MM.1S (cell line): ENCODE results near the gene GSX2.

Source experiments
- DNase-seq: peaks from one replicate; pipeline ENCODE4 v3.0.0-alpha.2; 2015
- H2AFZ ChIP-seq: fragments of 300-600 bp; sonication (generic); 2 replicates; pipeline ENCODE4 v1.6.0; 2016; ENCODE audit warnings: antibody characterized with exemption, low read length
- H3F3A ChIP-seq: fragments of 300-600 bp; sonication (generic); 2 replicates; pipeline ENCODE4 v1.6.1; 2016; ENCODE audit warnings: mild to moderate bottlenecking, antibody characterized with exemption, low read length, moderate library complexity, mixed read lengths; ENCODE audit not compliant: insufficient read depth
- H3K27ac ChIP-seq: fragments of 300-600 bp; sonication (generic); 2 replicates; pipeline ENCODE4 v1.5.1; 2016; ENCODE audit warnings: mild to moderate bottlenecking, low read length
- H3K27me3 ChIP-seq: fragments of 300-600 bp; sonication (generic); replicated peaks from 2 replicates; pipeline ENCODE4 v1.6.0; 2016; ENCODE audit warnings: low read length; ENCODE audit not compliant: insufficient read depth
- H3K36me3 ChIP-seq: fragments of 300-600 bp; sonication (generic); replicated peaks from 2 replicates; pipeline ENCODE4 v1.6.1; 2016; ENCODE audit warnings: mild to moderate bottlenecking, low read length, mixed read lengths; ENCODE audit not compliant: insufficient read depth
- H3K4me1 ChIP-seq: fragments of 300-600 bp; sonication (generic); 2 replicates; pipeline ENCODE4 v1.6.1; 2016; ENCODE audit warnings: low read length, mixed read lengths
- H3K4me2 ChIP-seq: fragments of 300-600 bp; sonication (generic); 2 replicates; pipeline ENCODE4 v1.6.0; 2016; ENCODE audit warnings: low read depth, low read length
- H3K4me3 ChIP-seq: fragments of 300-600 bp; sonication (generic); 2 replicates; pipeline ENCODE4 v1.5.1; 2016; ENCODE audit warnings: low read length, mixed read lengths
- H3K79me2 ChIP-seq: fragments of 300-600 bp; sonication (generic); 2 replicates; pipeline ENCODE4 v1.6.1; 2016; ENCODE audit warnings: mixed run types, low read length, mixed read lengths
- H3K9ac ChIP-seq: fragments of 300-600 bp; sonication (generic); 2 replicates; pipeline ENCODE4 v1.6.1; 2016; ENCODE audit warnings: low read length, mixed read lengths
- H3K9me2 ChIP-seq: fragments of 300-600 bp; sonication (generic); replicated peaks from 2 replicates; pipeline ENCODE4 v1.6.1; 2016; ENCODE audit warnings: mild to moderate bottlenecking, low read length, mixed read lengths; ENCODE audit not compliant: insufficient read depth
- H3K9me3 ChIP-seq: fragments of 300-600 bp; sonication (generic); replicated peaks from 2 replicates; pipeline ENCODE4 v1.6.1; 2016; ENCODE audit warnings: mild to moderate bottlenecking, low read length, mixed read lengths; ENCODE audit not compliant: insufficient read depth
- H4K20me1 ChIP-seq: fragments of 300-600 bp; sonication (generic); 2 replicates; pipeline ENCODE4 v1.6.1; 2016; ENCODE audit warnings: mild to moderate bottlenecking, low read length, moderate library complexity, mixed read lengths; ENCODE audit not compliant: insufficient read depth
- CTCF ChIP-seq: fragments of 300-600 bp; sonication (generic); IDR thresholded peaks from 2 replicates; pipeline ENCODE4 v1.5.1; 2016; ENCODE audit warnings: antibody characterized with exemption, low read length, mixed read lengths
- EZH2 ChIP-seq: fragments of 300-600 bp; sonication (generic); optimal IDR thresholded peaks from 2 replicates; pipeline ENCODE3; 2017; ENCODE audit warnings: low read depth, mild to moderate bottlenecking, antibody characterized with exemption, low read length, mixed read lengths
- EZH2phosphoT487 ChIP-seq: fragments of 300-600 bp; sonication (generic); IDR thresholded peaks from 2 replicates; pipeline ENCODE4 v1.6.1; 2018; ENCODE audit warnings: antibody characterized with exemption, low read length

GSX2 gene

GRCh38 chr4:54092405-54093323 lies 7.3 kb upstream of the GSX2 start:
- H3K36me3 ChIP-seq, result no peaks in the 10 kb centered on the region
- no peaks in the 10 kb centered on the region for H4K20me1 ChIP-seq
- H2AFZ ChIP-seq, result peak overlapping the region; percentile 28; the same call in 1 of the 2 replicates

GRCh38 chr4:54093324-54094240 lies 6.4 kb upstream of the GSX2 start:
- H3K36me3 ChIP-seq, result no peaks in the 10 kb centered on the region
- no peaks in the 10 kb centered on the region for H3K79me2 ChIP-seq
- no peak overlapping the region for H3K9ac ChIP-seq
- no peak overlapping the region for H3K4me2 ChIP-seq
- no peaks in the 10 kb centered on the region for H3K9me2 ChIP-seq
- H3K27me3 ChIP-seq, result peaks cover 15% of the 10 kb centered on the region
- TF ChIP-seq CTCF, result no peak
- no peak for TF ChIP-seq EZH2phosphoT487
- no peak for TF ChIP-seq EZH2
- no peaks in the 10 kb centered on the region for H3F3A ChIP-seq
- no peak overlapping the region for H2AFZ ChIP-seq
- no peak overlapping the region for H3K27ac ChIP-seq
- H3K9me3 ChIP-seq, result no peaks in the 10 kb centered on the region
- no peak for DNase-seq
- H4K20me1 ChIP-seq, result no peaks in the 10 kb centered on the region
- no peaks in the 10 kb centered on the region for H3K4me1 ChIP-seq
- no peak overlapping the region for H3K4me3 ChIP-seq

More at GRCh38 chr4:54092405-54093323, 7.3 kb upstream of the GSX2 start:
- H3K27ac ChIP-seq, result no peak overlapping the region
- no peaks in the 10 kb centered on the region for H3F3A ChIP-seq
- H3K27me3 ChIP-seq, result peaks cover 7% of the 10 kb centered on the region; the same call in 1 of the 2 replicates
- DNase-seq, result no peak
- TF ChIP-seq CTCF (no peak), EZH2 (no peak), EZH2phosphoT487 (no peak)
- no peaks in the 10 kb centered on the region for H3K4me1 ChIP-seq
- no peaks in the 10 kb centered on the region for H3K9me2 ChIP-seq
- peak overlapping the region; percentile 46; the same call in 1 of the 2 replicates for H3K4me2 ChIP-seq
- no peak overlapping the region for H3K9ac ChIP-seq
- H3K4me3 ChIP-seq, result peak overlapping the region; percentile 46
- H3K9me3 ChIP-seq, result no peaks in the 10 kb centered on the region
- no peaks in the 10 kb centered on the region for H3K79me2 ChIP-seq

- Histone ChIP-seq H3K9me3 (no peaks in the 10 kb centered on the region), H3K79me2 (no peaks in the 10 kb centered on the region), H3K27ac (no peak overlapping the region), H3K4me2 (no peak overlapping the region), H3K4me3 (no peak overlapping the region), H3K9ac (no peak overlapping the region), H3F3A (no peaks in the 10 kb centered on the region), H3K9me2 (no peaks in the 10 kb centered on the region), H4K20me1 (no peaks in the 10 kb centered on the region), H2AFZ (no peak overlapping the region), H3K4me1 (no peaks in the 10 kb centered on the region), H3K27me3 (peaks cover 24% of the 10 kb centered on the region), H3K36me3 (no peaks in the 10 kb centered on the region)
- no peak for TF ChIP-seq EZH2phosphoT487
- TF ChIP-seq EZH2, result no peak
- TF ChIP-seq CTCF, result no peak
- DNase-seq, result no peak
Measured at GRCh38 chr4:54094451-54094850, 5.5 kb upstream of the GSX2 start.
